Gastroesophageal sphincter (tissue), 3 donors: ENCODE results near the gene ZNF778.

Experiments
- CTCF ChIP-seq, 4 experiments: fragments of 200-600 bp in 2 of 4; fragments of 450-650 bp in 2 of 4; sonication (generic) in 1 of 4; IDR thresholded peaks; one replicate each; pipeline ENCODE4 v1.5.1; 2017 to 2019; ENCODE audit warnings: antibody characterized with exemption in 4 of 4, mild to moderate bottlenecking in 2 of 4, moderate library complexity in 2 of 4
- EP300 ChIP-seq: sonication (generic); formaldehyde crosslinking; IDR thresholded peaks from one replicate; pipeline ENCODE4 v1.6.1; 2017; ENCODE audit warnings: antibody characterized with exemption, mild to moderate bottlenecking
- POLR2A ChIP-seq, 2 donors: fragments of 450-650 bp; IDR thresholded peaks; one replicate each; pipeline ENCODE4 v1.6.1; 2017; ENCODE audit warnings: antibody characterized with exemption in 2 of 2, mild to moderate bottlenecking in 2 of 2, moderate library complexity in 1 of 2

GRCh38 chr16:89217138-89217387, 440 bp upstream of the ZNF778 start:
- no peak for TF ChIP-seq CTCF (IDR thresholded peaks at IDR 0.05)
- TF ChIP-seq POLR2A (IDR thresholded peaks at IDR 0.05): no peak
- TF ChIP-seq EP300: no peak
